ENCODE results near the gene CHIT1. TPM values are rescaled to one million over a fixed set of nuclear protein-coding genes. Genes with fewer than 3 reads are reported as not detected.

CHIT1 gene
- total and polyA plus RNA-seq, 4 donors: 0.89 to 4.9 (median 2.0) TPM

- Histone ChIP-seq H3K9me3 (ENCODE audit: control insufficient read depth in 4 of 4, insufficient read depth in 3 of 4, low read length in 3 of 4) (no peaks in the 10 kb centered on the region), H3K27ac (ENCODE audit: low read depth in 1 of 2, low read length in 1 of 2) (no peak overlapping the region), H3K36me3 (ENCODE audit: control insufficient read depth in 4 of 4, insufficient read depth in 4 of 4, low read length in 4 of 4) (no peaks in the 10 kb centered on the region), H3K27me3 (ENCODE audit: control insufficient read depth in 3 of 3, insufficient read depth in 3 of 3, low read length in 2 of 3) (no peaks in the 10 kb centered on the region), H3K4me3 (no peak overlapping the region), H3K4me1 (ENCODE audit: control insufficient read depth in 5 of 5, insufficient read depth in 5 of 5, low read length in 5 of 5) (peaks cover 0 to 9% (median 2%) of the 10 kb centered on the region in 5 donors), H3K9ac (ENCODE audit: insufficient read depth in 1 of 2, low read length in 2 of 2) (no peak overlapping the region)
- ATAC-seq (ENCODE audit: insufficient read depth, low FRiP score) (no peak), DNase-seq (no peak)
- TF ChIP-seq CTCF (IDR thresholded peaks at IDR 0.05; ENCODE audit: control extremely low read depth, extremely low read depth): no peak
- WGBS, 2 donors: 77 to 78% methylated on average over 5 of the region's 5 CpGs
These were observed 51.4 kb downstream of the CHIT1 start for GRCh38 chr1:203178083-203178482.

DNA sequence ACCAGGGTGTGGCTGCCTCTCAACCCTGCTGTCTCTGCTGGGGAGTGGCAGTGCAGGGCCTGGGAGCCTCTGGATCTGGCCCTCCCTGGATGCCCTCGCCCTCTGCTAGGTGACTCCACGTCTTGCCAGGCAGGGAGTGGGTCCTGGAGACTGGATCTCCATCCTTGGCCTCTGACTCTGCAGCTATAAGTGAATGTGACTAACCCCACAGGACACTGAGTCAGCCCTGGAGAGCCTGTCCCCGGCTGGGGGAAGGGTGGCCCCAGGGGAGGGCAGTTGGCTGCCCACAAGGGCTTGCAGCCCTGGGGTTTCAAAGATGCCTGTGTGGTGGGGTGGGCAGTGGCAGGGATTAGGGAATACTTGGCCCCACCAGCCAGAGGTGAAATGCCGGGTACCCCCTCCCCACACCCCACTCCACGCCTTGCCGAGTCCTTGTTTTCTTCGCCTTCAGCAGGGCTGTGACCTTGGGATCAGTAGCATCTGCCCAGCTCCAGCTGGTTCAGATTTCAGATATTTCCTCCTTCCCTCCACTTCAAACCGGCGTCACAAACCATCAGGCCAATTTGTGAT, 51.9 kb downstream of the CHIT1 start:
- Histone ChIP-seq H3K27ac (ENCODE audit: low read depth in 1 of 2, low read length in 1 of 2) (no peak overlapping the region), H3K36me3 (ENCODE audit: control insufficient read depth in 4 of 4, insufficient read depth in 4 of 4, low read length in 4 of 4) (no peaks in the 10 kb centered on the region), H3K27me3 (ENCODE audit: control insufficient read depth in 3 of 3, insufficient read depth in 3 of 3, low read length in 2 of 3) (no peaks in the 10 kb centered on the region), H3K4me1 (ENCODE audit: control insufficient read depth in 5 of 5, insufficient read depth in 5 of 5, low read length in 5 of 5) (peaks cover 0 to 9% (median 2%) of the 10 kb centered on the region in 5 donors), H3K9ac (ENCODE audit: insufficient read depth in 1 of 2, low read length in 2 of 2) (no peak overlapping the region), H3K9me3 (ENCODE audit: control insufficient read depth in 4 of 4, insufficient read depth in 3 of 4, low read length in 3 of 4) (no peaks in the 10 kb centered on the region), H3K4me3 (no peak overlapping the region)
- 63 to 69% methylated on average over 9 of the region's 9 CpGs for WGBS, 2 donors
- ATAC-seq (ENCODE audit: insufficient read depth, low FRiP score) (no peak), DNase-seq (no peak)
- no peak for TF ChIP-seq CTCF (IDR thresholded peaks at IDR 0.05; ENCODE audit: control extremely low read depth, extremely low read depth)

- Histone ChIP-seq H3K27ac (ENCODE audit: low read depth in 1 of 2, low read length in 1 of 2) (no peak overlapping the region), H3K9me3 (ENCODE audit: control insufficient read depth in 4 of 4, insufficient read depth in 3 of 4, low read length in 3 of 4) (no peaks in the 10 kb centered on the region), H3K4me1 (ENCODE audit: control insufficient read depth in 5 of 5, insufficient read depth in 5 of 5, low read length in 5 of 5) (peaks cover 0 to 9% (median 2%) of the 10 kb centered on the region in 5 donors), H3K36me3 (ENCODE audit: control insufficient read depth in 4 of 4, insufficient read depth in 4 of 4, low read length in 4 of 4) (no peaks in the 10 kb centered on the region), H3K9ac (ENCODE audit: insufficient read depth in 1 of 2, low read length in 2 of 2) (no peak overlapping the region), H3K27me3 (ENCODE audit: control insufficient read depth in 3 of 3, insufficient read depth in 3 of 3, low read length in 2 of 3) (no peaks in the 10 kb centered on the region), H3K4me3 (no peak overlapping the region)
- ATAC-seq (ENCODE audit: insufficient read depth, low FRiP score): no peak
- TF ChIP-seq CTCF (IDR thresholded peaks at IDR 0.05; ENCODE audit: control extremely low read depth, extremely low read depth): no peak
- no peak for DNase-seq
- 86 to 89% methylated on average over 6 of the region's 6 CpGs for WGBS, 2 donors
These were observed 52.5 kb downstream of the CHIT1 start for GRCh38 chr1:203177036-203177405.
